A172 (cell line): ENCODE results near the gene P2RY13. TPM values are rescaled to one million over a fixed set of nuclear protein-coding genes. Genes with fewer than 3 reads are reported as not detected.

ENCODE experiments used
- DNase-seq: peaks from one replicate; pipeline ENCODE4 v3.0.0-alpha.2; 2015; ENCODE audit warnings: low spot score
- total RNA-seq: library from RNA; depleted of rRNA; stranded (reverse); fragments of >200 nt; shearing (Covaris generic); gene quantifications from 2 replicates; pipeline ENCODE4 v1.2.3, GENCODE V29; 2014; rRNA removed

Gene P2RY13
- total RNA-seq, result not detected in 2 replicates

GRCh38 chr3:151329363-151329762 is at the start of gene P2RY13:
P2RY13 (minus strand) TSS chr3:151329549; CDS start chr3:151329528, 21 bp downstream.
- DNase-seq, result no peak

GRCh38 chr3:151377768-151378385 is 48.5 kb upstream of the P2RY13 start:
- DNase-seq, result no peak

GRCh38 chr3:151372063-151372820 is 42.9 kb upstream of the P2RY13 start:
- no peak for DNase-seq

- no peak for DNase-seq
Measured at GRCh38 chr3:151371526-151371925, 42.2 kb upstream of the P2RY13 start.

- DNase-seq, result no peak
Measured at GRCh38 chr3:151367448-151367847, 38.1 kb upstream of the P2RY13 start.

- no peak for DNase-seq
Measured at GRCh38 chr3:151366993-151367392, 37.6 kb upstream of the P2RY13 start.

- no peak for DNase-seq
Measured at GRCh38 chr3:151362751-151363174, 33.4 kb upstream of the P2RY13 start.

- DNase-seq, result no peak
Measured at GRCh38 chr3:151357463-151357850, 28.1 kb upstream of the P2RY13 start.

GRCh38 chr3:151356794-151357462 is 27.6 kb upstream of the P2RY13 start:
- DNase-seq, result peak; percentile 6

- DNase-seq, result no peak
Measured at GRCh38 chr3:151351648-151352047, 22.3 kb upstream of the P2RY13 start.

- DNase-seq, result no peak
Measured at GRCh38 chr3:151351219-151351618, 21.9 kb upstream of the P2RY13 start.

GRCh38 chr3:151350656-151351055 is 21.3 kb upstream of the P2RY13 start:
- DNase-seq, result no peak

GRCh38 chr3:151347432-151347831 is 18.1 kb upstream of the P2RY13 start:
- no peak for DNase-seq

- no peak for DNase-seq
Measured at GRCh38 chr3:151346292-151346691, 16.9 kb upstream of the P2RY13 start.

- DNase-seq, result peak; percentile 55
Measured at GRCh38 chr3:151345859-151346258, 16.5 kb upstream of the P2RY13 start.

GRCh38 chr3:151331696-151332095 is 2.3 kb upstream of the P2RY13 start:
- DNase-seq, result no peak

- DNase-seq, result no peak
Measured at GRCh38 chr3:151330899-151331298, 1.6 kb upstream of the P2RY13 start.

- DNase-seq, result no peak
Measured at GRCh38 chr3:151330379-151330778, 1.0 kb upstream of the P2RY13 start.

- no peak for DNase-seq
Measured at GRCh38 chr3:151328298-151328995, 902 bp downstream of the P2RY13 start.

- no peak for DNase-seq
Measured at GRCh38 chr3:151327571-151328198, 1.7 kb downstream of the P2RY13 start.

GRCh38 chr3:151322511-151322910 is 6.8 kb downstream of the P2RY13 start:
- DNase-seq, result no peak

GRCh38 chr3:151321526-151321925 is 7.8 kb downstream of the P2RY13 start:
- DNase-seq, result no peak
